Stimulated activated CD4-positive, alpha-beta T cell treated with anti-CD3 and anti-CD28 coated beads, Interleukin-4, amount 100 ng/mL, for 48 hours (primary cell): ENCODE measurements around the gene KIF3A.

Source experiments
- DNase-seq, 2 donors: peaks; one replicate each; pipeline ENCODE4 v3.0.0-alpha.2; 2020; ENCODE audit warnings: low read depth in 2 of 2

The KIF3A gene

GRCh38 chr5:132663771-132664695 lies 73.3 kb downstream of the KIF3A start:
- no peak for DNase-seq

- DNase-seq = peak; percentile 41 to 61
These were observed 74.2 kb downstream of the KIF3A start for GRCh38 chr5:132662925-132663770.

GRCh38 chr5:132662004-132662401 lies 75.3 kb downstream of the KIF3A start:
- no peak for DNase-seq

- DNase-seq = no peak
These were observed 75.9 kb downstream of the KIF3A start for GRCh38 chr5:132661231-132662003.

GRCh38 chr5:132659598-132660493 lies 77.5 kb downstream of the KIF3A start:
- DNase-seq = no peak

- DNase-seq = no peak
These were observed 78.7 kb downstream of the KIF3A start for GRCh38 chr5:132658381-132659302.

GRCh38 chr5:132657676-132658380 lies 79.5 kb downstream of the KIF3A start, which contains the start of gene IL13:
IL13 (plus strand) TSS chr5:132658173; CDS start chr5:132658187, 14 bp downstream.
- DNase-seq = no peak

GRCh38 chr5:132656774-132657355 lies 80.5 kb downstream of the KIF3A start:
- no peak for DNase-seq

- DNase-seq = no peak
These were observed 81.2 kb downstream of the KIF3A start for GRCh38 chr5:132655821-132656773.

- no peak for DNase-seq
These were observed 83.6 kb downstream of the KIF3A start for GRCh38 chr5:132653716-132654115.

GRCh38 chr5:132651838-132652469 lies 85.4 kb downstream of the KIF3A start:
- DNase-seq = no peak

- DNase-seq = no peak
These were observed 89.0 kb downstream of the KIF3A start for GRCh38 chr5:132648355-132648754.

GRCh38 chr5:132647473-132647872 lies 89.9 kb downstream of the KIF3A start:
- DNase-seq = no peak

- no peak for DNase-seq
These were observed 90.6 kb downstream of the KIF3A start for GRCh38 chr5:132646583-132647266.

- DNase-seq = no peak
These were observed 93.2 kb downstream of the KIF3A start for GRCh38 chr5:132644177-132644576.
